NCI-H2227 (cell line): ENCODE data around the gene MAN1B1.

Source experiments
- DNase-seq: peaks from one replicate; lab custom pipeline; 2025; ENCODE audit not compliant: unreplicated experiment; lab: John Stamatoyannopoulos, UW

Gene MAN1B1

GRCh38 chr9:137086531-137087408 is at the start of gene MAN1B1:
TSS of gene MAN1B1 (plus strand) at chr9:137086985. CDS start at chr9:137087000, 15 bp downstream.
- DNase-seq: peak; percentile 99

- no peak for DNase-seq
These were observed 49.8 kb upstream of the MAN1B1 start for GRCh38 chr9:137037035-137037434.

GRCh38 chr9:137037483-137037882 is 49.3 kb upstream of the MAN1B1 start:
- no peak for DNase-seq

- no peak for DNase-seq
These were observed 47.9 kb upstream of the MAN1B1 start for GRCh38 chr9:137038916-137039315.

- DNase-seq: no peak
These were observed 47.0 kb upstream of the MAN1B1 start for GRCh38 chr9:137039611-137040366.

- DNase-seq: no peak
These were observed 46.2 kb upstream of the MAN1B1 start for GRCh38 chr9:137040568-137040967.

GRCh38 chr9:137041124-137041523 is 45.7 kb upstream of the MAN1B1 start:
- peak; percentile 81 for DNase-seq

- no peak for DNase-seq
These were observed 43.7 kb upstream of the MAN1B1 start for GRCh38 chr9:137042751-137043727.

- no peak for DNase-seq
These were observed 42.7 kb upstream of the MAN1B1 start for GRCh38 chr9:137044037-137044436.

- peak; percentile 29 for DNase-seq
These were observed 42.1 kb upstream of the MAN1B1 start for GRCh38 chr9:137044502-137045177.

- peak; percentile 49 for DNase-seq
These were observed 41.3 kb upstream of the MAN1B1 start for GRCh38 chr9:137045294-137046087.

GRCh38 chr9:137046088-137046787 is 40.5 kb upstream of the MAN1B1 start, which contains the start of gene NPDC1:
TSS of gene NPDC1 (minus strand) at chr9:137046177. CDS start at chr9:137045989, 188 bp downstream.
- peak; percentile 73 for DNase-seq

- no peak for DNase-seq
These were observed 37.9 kb upstream of the MAN1B1 start for GRCh38 chr9:137048655-137049543.

GRCh38 chr9:137049544-137050449 is 37.0 kb upstream of the MAN1B1 start:
- DNase-seq: no peak

GRCh38 chr9:137050570-137050969 is 36.2 kb upstream of the MAN1B1 start:
- DNase-seq: no peak

GRCh38 chr9:137051145-137051724 is 35.5 kb upstream of the MAN1B1 start:
- no peak for DNase-seq
